SK-N-MC (cell line): ENCODE data around the gene TARM1.

Source experiments
- DNase-seq: peaks from one replicate; pipeline ENCODE4 v3.0.0-alpha.2; 2011; ENCODE audit warnings: low read depth, low spot score
- H3K27ac ChIP-seq: fragments of 200-600 bp; sonication (generic); 2 replicates; pipeline ENCODE4 v1.5.1; 2016; ENCODE audit warnings: mixed run types
- H3K36me3 ChIP-seq: fragments of 200-600 bp; sonication (generic); 2 replicates; pipeline ENCODE4 v1.6.1; 2017; ENCODE audit warnings: antibody characterized with exemption, low read length, mixed read lengths; ENCODE audit not compliant: insufficient read depth
- H3K4me3 ChIP-seq: fragments of 200-600 bp; sonication (generic); 2 replicates; pipeline ENCODE4 v1.5.1; 2016
- H3K9ac ChIP-seq: fragments of 200-600 bp; sonication (generic); 2 replicates; pipeline ENCODE4 v1.8.0; 2017; ENCODE audit warnings: mixed run types, mixed read lengths; ENCODE audit not compliant: insufficient read length
- H3K9me3 ChIP-seq: fragments of 200-600 bp; sonication (generic); 2 replicates; pipeline ENCODE4 v1.6.1; 2017; ENCODE audit warnings: low read depth, mild to moderate bottlenecking, antibody characterized with exemption, low read length, moderate library complexity, mixed read lengths
- EZH2 ChIP-seq: fragments of 200-600 bp; sonication (generic); IDR thresholded peaks from one replicate; pipeline ENCODE4 v1.6.1; 2017; ENCODE audit warnings: antibody characterized with exemption
- FOXP2 ChIP-seq: optimal IDR thresholded peaks from 2 replicates; pipeline ENCODE3; 2011; ENCODE audit warnings: mild to moderate bottlenecking, moderate library complexity; ENCODE audit not compliant: insufficient read depth; ENCODE audit errors: extremely low read length, control extremely low read depth
- POLR2AphosphoS5 ChIP-seq: IDR thresholded peaks from 2 replicates; pipeline ENCODE4 v1.6.1; 2012; ENCODE audit warnings: mild to moderate bottlenecking, low read depth, low read length, borderline replicate concordance

Gene TARM1

DNA sequence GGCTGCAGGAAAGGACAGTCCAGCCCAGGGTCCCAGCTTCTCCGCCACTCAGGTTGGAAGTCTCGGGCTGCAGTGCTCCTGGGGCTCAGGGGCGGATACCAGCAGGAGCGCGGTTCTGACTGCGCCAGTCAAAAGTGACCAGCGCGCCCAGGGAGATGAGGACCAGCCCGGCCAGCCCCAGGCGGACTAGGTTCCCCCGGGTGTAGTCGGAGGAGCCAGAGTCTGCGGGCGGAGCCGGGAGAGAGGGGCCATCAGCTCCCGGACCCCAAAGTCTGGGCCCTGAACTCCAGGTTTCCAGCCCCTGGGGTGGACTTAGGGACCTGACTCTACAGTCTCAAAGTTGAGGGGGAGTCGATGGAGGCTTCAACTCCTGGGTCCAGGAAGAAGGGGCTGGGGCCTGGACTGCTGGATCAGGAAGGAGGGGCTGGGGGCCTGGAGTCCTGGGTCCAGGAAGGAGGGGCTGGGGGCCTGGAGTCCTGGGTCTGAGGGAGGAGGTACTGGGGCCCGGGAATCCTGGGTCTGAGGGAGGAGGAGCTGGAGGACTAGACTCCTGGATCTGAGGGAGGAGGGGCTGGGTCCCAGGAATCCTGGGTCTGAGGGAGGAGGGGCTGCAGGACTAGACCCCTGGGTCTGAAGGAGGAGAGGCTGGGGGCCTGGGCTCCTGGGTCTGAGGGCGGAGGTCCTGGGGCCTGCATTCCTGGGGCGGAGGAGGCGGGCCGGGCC is 14.1 kb upstream of the TARM1 start:
- H3K9ac ChIP-seq: no peak overlapping the region

DNA sequence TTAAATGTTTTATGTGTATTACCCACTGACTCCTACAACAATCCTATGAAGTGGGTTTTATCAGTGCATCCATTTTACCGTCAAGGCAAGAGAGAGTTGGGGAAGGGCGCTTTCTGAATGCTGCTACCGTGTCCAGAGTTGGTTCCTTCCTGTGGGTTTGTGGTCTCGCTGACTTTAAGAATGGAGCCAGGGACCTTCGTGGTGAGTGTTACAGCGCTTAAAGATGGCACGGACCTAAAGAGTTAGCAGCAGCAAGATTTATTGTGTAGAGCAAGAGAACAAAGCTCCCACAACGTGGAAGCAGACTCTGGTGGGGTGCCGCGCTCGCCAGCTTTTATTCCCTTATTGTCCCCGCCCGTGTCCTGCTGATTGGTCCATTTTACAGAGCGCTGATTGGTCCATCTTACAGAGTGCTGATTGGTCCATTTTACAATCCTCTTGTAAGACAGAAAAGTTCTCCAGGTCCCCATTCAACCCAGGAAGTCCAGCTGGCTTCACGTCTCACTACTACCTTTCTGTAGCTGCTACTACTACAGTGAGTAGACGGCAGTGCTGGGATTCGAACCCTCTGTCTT is 13.3 kb upstream of the TARM1 start:
- H3K9ac ChIP-seq: no peak overlapping the region
- no peaks in the 10 kb centered on the region for H3K9me3 ChIP-seq
- TF ChIP-seq FOXP2: no peak
- no peak for TF ChIP-seq POLR2AphosphoS5
- no peak for TF ChIP-seq EZH2
- H3K27ac ChIP-seq: no peak overlapping the region
- no peak for DNase-seq
- H3K36me3 ChIP-seq: no peaks in the 10 kb centered on the region
- H3K4me3 ChIP-seq: no peak overlapping the region

More for the DNA sequence above, 14.1 kb upstream of the TARM1 start:
- Histone ChIP-seq H3K36me3 (no peaks in the 10 kb centered on the region), H3K9me3 (no peaks in the 10 kb centered on the region), H3K4me3 (peak overlapping the region; percentile 43; the same call in 1 of the 2 replicates), H3K27ac (no peak overlapping the region)
- no peak for DNase-seq
- TF ChIP-seq EZH2 (no peak), POLR2AphosphoS5 (no peak), FOXP2 (no peak)

- no peak for DNase-seq
- Histone ChIP-seq H3K4me3 (no peak overlapping the region), H3K36me3 (no peaks in the 10 kb centered on the region), H3K27ac (no peak overlapping the region), H3K9me3 (no peaks in the 10 kb centered on the region), H3K9ac (no peak overlapping the region)
- TF ChIP-seq POLR2AphosphoS5 (no peak), FOXP2 (no peak), EZH2 (no peak)
These were observed 3.2 kb upstream of the TARM1 start for GRCh38 chr19:54084410-54084809.

GRCh38 chr19:54077334-54077733 is 3.8 kb downstream of the TARM1 start:
- Histone ChIP-seq H3K9me3 (no peaks in the 10 kb centered on the region), H3K9ac (no peak overlapping the region), H3K27ac (no peak overlapping the region), H3K36me3 (no peaks in the 10 kb centered on the region), H3K4me3 (no peak overlapping the region)
- TF ChIP-seq EZH2 (no peak), FOXP2 (no peak), POLR2AphosphoS5 (no peak)
- DNase-seq: no peak

GRCh38 chr19:54074851-54075250 is 6.3 kb downstream of the TARM1 start:
- no peak overlapping the region for H3K9ac ChIP-seq
- no peaks in the 10 kb centered on the region for H3K36me3 ChIP-seq
- no peak overlapping the region for H3K27ac ChIP-seq
- H3K9me3 ChIP-seq: no peaks in the 10 kb centered on the region
- TF ChIP-seq POLR2AphosphoS5 (no peak), FOXP2 (no peak), EZH2 (no peak)
- DNase-seq: no peak
- H3K4me3 ChIP-seq: no peak overlapping the region

DNA sequence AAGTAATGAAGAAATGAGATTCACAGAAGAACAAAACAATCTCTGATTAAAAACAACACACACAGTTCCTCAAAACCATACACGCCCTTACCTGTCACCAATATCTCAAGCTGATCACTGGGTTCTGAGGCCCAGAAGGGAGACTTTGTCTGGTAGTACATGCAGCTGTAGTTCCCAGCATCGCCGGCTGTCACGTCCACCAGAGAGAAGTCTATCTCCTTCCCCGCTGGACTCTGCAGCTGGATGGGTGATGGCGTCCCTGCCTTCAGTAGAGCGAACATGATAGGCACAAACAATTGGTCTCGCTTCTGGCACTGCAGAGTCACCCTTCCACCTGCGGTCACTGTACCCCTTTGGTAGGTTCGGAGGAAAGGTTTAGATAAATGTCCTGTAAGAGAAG is 7.3 kb downstream of the TARM1 start:
- Histone ChIP-seq H3K36me3 (no peaks in the 10 kb centered on the region), H3K4me3 (no peak overlapping the region), H3K9ac (no peak overlapping the region), H3K27ac (no peak overlapping the region), H3K9me3 (no peaks in the 10 kb centered on the region)
- no peak for DNase-seq
- no peak for TF ChIP-seq FOXP2
- no peak for TF ChIP-seq POLR2AphosphoS5
- TF ChIP-seq EZH2: no peak

DNA sequence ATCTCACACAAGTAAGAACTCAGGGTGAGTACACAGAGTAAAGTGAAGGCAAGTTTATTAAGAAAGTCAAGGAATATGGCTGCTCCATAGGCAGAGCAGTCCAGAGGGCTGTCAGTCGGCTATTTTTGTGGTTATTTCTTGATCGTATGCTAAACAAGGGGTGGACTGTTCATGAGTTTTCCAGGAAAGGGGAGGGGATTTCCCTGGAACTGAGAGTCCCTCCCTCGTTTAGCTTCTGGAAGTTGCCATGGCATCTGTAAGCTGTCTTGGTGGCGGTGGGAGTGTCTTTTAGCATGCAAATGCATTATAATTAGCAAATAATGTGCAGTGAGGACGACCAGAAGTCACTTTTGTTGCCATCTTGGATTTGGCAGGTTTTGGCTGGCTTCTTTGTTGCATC is 11.7 kb downstream of the TARM1 start:
- Histone ChIP-seq H3K27ac (no peak overlapping the region), H3K9me3 (no peaks in the 10 kb centered on the region), H3K9ac (no peak overlapping the region), H3K36me3 (no peaks in the 10 kb centered on the region), H3K4me3 (no peak overlapping the region)
- TF ChIP-seq FOXP2 (no peak), POLR2AphosphoS5 (no peak), EZH2 (no peak)
- DNase-seq: no peak

GRCh38 chr19:54063350-54064116 is 17.6 kb downstream of the TARM1 start, which contains the start of gene VSTM1:
VSTM1 (minus strand) TSS chr19:54063897; CDS start chr19:54063777, 120 bp downstream.
- no peaks in the 10 kb centered on the region for H3K36me3 ChIP-seq
- no peak within 1 kb of the TSS for H3K9ac ChIP-seq
- no peak within 1 kb of the TSS for H3K4me3 ChIP-seq
- no peaks in the 10 kb centered on the region for H3K9me3 ChIP-seq
- DNase-seq: no peak
- no peak for TF ChIP-seq POLR2AphosphoS5
- no peak for TF ChIP-seq FOXP2
- TF ChIP-seq EZH2: no peak
- H3K27ac ChIP-seq: no peak within 1 kb of the TSS
